ENCODE data around the gene USP47.

The USP47 gene

GRCh38 chr11:11992257-11993212 lies 150.8 kb downstream of the USP47 start:
- in situ Hi-C loops (cut with MboI; ENCODE audit: low sequenced_read_pairs), result no loop called here

- in situ Hi-C loops (cut with MboI; ENCODE audit: low sequenced_read_pairs), result no loop called here
Observed at GRCh38 chr11:11993839-11994238, 152.1 kb downstream of the USP47 start.

GRCh38 chr11:11995601-11996000 lies 153.8 kb downstream of the USP47 start:
- in situ Hi-C loops (cut with MboI; ENCODE audit: low sequenced_read_pairs), result no loop called here

- in situ Hi-C loops (cut with MboI; ENCODE audit: low sequenced_read_pairs), result no loop called here
Observed at GRCh38 chr11:11996321-11997048, 154.7 kb downstream of the USP47 start.

GRCh38 chr11:11997049-11997322 lies 155.2 kb downstream of the USP47 start:
- in situ Hi-C loops (cut with MboI; ENCODE audit: low sequenced_read_pairs), result no loop called here

- in situ Hi-C loops (cut with MboI; ENCODE audit: low sequenced_read_pairs), result no loop called here
Observed at GRCh38 chr11:11998091-11998781, 156.5 kb downstream of the USP47 start.

- in situ Hi-C loops (cut with MboI; ENCODE audit: low sequenced_read_pairs), result no loop called here
Observed at GRCh38 chr11:12001186-12001585, 159.4 kb downstream of the USP47 start.

- in situ Hi-C loops (cut with MboI; ENCODE audit: low sequenced_read_pairs), result no loop called here
Observed at GRCh38 chr11:12003336-12003735, 161.6 kb downstream of the USP47 start.

GRCh38 chr11:12003815-12004214 lies 162.0 kb downstream of the USP47 start:
- in situ Hi-C loops (cut with MboI; ENCODE audit: low sequenced_read_pairs), result no loop called here

GRCh38 chr11:12005061-12005460 lies 163.3 kb downstream of the USP47 start:
- in situ Hi-C loops (cut with MboI; ENCODE audit: low sequenced_read_pairs), result no loop called here

- in situ Hi-C loops (cut with MboI; ENCODE audit: low sequenced_read_pairs), result no loop called here
Observed at GRCh38 chr11:12005476-12005875, 163.7 kb downstream of the USP47 start.

- in situ Hi-C loops (cut with MboI; ENCODE audit: low sequenced_read_pairs), result no loop called here
Observed at GRCh38 chr11:12006552-12007229, 164.9 kb downstream of the USP47 start.

- in situ Hi-C loops (cut with MboI; ENCODE audit: low sequenced_read_pairs), result no loop called here
Observed at GRCh38 chr11:12007230-12007593, 165.4 kb downstream of the USP47 start.

GRCh38 chr11:12007769-12008737 lies 166.3 kb downstream of the USP47 start, which contains the start of gene DKK3:
TSS of gene DKK3 (minus strand) at chr11:12008626. CDS start at chr11:12008582, 44 bp downstream.
- in situ Hi-C loops (cut with MboI; ENCODE audit: low sequenced_read_pairs), result no loop called here

All from HL-60/S4 treated with phorbol 12-myristate 13-acetate at 8.2 ng/mL for 4 days and 3 days (cell line).